ENCODE results near the gene FOXJ1. TPM values are rescaled to one million over a fixed set of nuclear protein-coding genes. Genes with fewer than 3 reads are reported as not detected.

FOXJ1 gene
- total RNA-seq, 1 donor from 2014 or later = 0.48 TPM

DNA sequence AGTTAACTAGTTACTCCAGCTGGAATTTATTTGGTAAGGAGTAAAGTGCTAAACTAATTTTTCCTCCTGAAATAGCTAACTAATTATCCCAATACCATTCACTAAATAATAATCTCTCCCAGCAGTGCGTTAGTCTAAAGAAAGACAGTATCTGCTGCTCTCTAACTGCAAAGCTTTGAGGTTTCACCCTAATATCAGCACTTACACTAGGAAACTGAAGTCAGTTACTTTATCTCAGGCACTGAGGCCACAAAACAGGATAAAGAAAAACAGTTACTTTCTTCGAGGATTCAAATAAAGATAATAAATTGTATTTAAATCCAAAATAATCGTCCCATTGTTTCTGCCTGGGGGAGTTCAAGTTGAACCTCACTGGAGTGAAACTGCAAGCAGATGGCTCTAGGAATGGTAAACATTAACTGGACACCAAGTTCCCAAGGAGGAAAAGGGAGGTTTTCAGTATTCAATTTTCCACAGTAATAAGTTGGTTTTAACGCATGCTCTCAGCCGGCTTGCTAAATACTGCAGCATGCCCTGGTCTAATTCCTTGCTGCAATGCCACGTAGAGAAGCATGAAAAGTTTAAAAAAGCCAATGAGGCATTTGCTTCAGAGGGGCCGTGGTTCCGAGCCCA, 20.0 kb upstream of the FOXJ1 start:
- peak; percentile 54 for DNase-seq (ENCODE audit: low spot score)

DNA sequence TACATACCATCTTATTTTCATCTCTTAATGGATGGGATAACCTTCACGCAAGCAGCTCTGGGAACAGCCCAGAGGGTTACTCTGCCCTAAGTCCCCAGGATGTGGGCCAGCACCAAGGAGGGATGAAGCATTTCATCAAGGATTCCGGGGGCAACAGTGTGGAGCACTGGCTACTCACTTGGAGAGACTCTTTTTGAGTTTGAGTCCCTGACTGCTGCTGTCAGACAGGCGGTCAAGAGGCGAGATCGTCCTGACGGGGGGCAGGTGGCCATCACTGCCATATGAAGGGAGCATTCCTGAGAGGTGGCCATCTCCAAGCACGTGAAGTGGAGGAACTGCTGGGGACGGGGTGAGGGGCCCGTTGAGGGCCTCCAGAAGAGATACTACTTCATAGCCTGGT, 18.1 kb upstream of the FOXJ1 start:
- no peak for DNase-seq (ENCODE audit: low spot score)

DNA sequence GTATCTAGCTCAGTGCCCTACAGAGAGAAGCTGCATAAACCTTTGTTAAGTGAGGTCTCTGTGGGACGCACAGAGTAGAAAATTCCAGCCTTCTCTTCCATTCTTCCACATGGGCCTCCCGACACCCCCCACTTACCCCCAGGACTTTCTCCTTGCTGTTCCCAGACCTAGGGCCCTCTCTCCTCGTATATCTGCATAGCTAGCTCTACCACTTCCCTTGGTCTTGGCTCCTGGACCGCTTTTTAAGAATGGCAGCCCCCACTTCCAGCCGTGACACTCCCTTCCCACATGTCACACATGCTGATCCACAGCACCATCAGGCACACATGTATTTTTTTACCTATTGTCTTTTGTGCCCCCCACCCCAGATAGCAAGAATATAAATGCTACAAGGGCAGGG, 16.7 kb upstream of the FOXJ1 start:
- no peak for DNase-seq (ENCODE audit: low spot score)

DNA sequence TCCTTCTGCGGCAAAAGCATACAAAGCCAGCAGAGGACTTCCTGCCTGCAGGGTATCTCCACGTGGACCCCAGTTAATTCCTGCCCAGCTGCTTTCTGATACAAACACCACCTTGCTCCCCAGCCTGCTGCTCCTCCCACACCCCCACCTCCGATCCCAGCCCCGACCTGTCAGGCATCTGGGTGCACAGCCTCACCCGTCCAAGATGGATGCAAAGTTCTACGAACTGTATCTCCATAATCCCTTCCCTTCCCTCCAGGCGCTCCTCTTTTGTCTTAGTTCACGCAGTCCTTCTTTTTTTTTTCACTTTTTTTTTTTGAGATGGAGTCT, 15.6 kb upstream of the FOXJ1 start:
- no peak for DNase-seq (ENCODE audit: low spot score)

DNA sequence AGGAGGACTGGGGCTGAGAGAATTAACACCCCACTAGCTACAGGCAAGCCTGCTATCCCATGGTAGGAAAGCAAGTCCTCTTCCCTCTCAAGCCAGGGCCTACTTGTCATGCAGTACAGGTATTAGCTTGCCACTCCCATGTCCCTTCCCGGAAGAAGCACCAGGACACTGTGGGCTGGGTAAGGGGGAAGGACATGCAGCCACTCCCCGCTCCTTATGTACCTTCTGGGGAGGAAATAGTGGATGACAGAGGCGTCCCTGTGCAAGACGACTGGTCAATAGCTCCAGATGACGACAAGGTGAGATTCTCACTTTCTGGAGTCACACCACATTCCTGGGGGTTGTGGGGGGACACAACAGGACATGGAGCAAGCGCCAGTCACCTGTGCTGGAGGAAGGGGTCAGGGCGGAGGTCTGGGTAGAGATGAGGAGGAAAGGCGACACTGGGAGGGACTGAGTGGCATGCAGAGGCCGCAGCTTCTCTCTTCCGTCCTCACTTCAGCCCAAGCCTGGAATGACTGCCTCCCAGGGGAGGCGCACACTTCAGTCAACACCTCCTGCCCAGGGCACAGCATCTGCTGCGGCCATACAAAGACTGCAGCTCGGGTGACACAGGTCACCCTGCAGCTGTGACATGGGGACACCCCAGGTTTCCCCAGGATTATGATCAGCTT, 15.1 kb upstream of the FOXJ1 start:
- DNase-seq (ENCODE audit: low spot score) = no peak

DNA sequence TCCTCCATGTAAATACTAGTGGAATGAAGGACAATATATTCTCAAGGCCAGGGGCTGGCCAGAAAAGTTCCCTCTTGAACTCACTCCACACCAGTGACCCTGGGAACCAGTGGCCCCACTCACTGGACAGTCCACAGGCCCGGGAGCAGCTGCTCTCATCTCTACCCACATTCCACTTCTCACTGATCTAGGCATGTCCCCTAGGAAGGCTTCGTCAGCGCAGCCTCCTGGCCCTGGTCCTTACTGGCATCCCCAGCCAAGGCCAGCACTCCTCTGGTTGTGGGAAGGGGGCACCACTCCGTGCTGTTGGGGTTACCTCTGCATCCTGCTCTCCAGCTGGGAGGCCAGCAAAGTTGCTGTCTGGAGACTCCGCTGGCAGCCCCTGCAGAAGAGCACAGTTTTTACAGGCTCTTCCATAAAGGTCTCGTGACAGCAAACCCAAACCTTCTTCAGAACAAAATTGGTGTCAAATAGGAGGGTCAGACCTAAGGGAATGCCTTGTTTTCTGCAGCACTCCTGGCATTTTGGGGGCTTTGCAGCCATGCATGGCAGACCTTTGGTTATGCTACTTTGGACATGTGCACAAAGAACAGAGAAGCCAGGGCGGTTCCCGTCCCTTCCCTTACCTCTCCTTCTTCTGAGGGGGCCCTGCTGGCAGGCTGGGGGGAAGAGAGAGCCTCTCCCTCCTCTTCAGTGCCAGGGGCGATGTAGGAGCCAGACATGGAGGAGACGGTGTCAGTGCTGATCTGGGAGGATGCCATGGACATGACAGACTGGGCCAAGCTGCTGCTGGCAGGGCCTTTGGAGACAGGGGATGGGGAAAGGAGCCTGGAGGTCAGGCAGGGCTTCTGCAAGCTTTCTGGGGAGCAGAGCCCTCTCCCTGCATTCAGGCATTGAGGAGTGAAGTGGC, 14.1 kb upstream of the FOXJ1 start:
- DNase-seq (ENCODE audit: low spot score) = no peak

DNA sequence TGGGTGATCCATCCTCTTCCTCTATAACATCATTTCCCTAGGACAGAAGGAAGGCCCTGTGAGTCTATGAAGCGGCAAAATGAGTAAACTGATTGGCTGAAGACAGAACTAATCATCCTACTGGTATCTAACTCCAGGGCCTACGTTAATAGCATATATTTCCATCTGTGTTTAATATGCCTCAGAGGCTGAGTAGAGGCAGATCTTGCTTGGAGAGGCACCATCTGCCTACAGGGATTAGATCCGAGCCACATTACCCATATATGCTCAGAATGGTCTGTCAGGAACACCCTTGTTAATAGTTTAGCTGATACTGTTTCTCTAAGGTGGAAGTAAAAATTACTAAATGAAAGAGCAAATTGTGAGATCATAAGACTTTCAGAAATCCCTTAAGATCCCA, 13.2 kb upstream of the FOXJ1 start:
- peak; percentile 88 for DNase-seq (ENCODE audit: low spot score)

DNA sequence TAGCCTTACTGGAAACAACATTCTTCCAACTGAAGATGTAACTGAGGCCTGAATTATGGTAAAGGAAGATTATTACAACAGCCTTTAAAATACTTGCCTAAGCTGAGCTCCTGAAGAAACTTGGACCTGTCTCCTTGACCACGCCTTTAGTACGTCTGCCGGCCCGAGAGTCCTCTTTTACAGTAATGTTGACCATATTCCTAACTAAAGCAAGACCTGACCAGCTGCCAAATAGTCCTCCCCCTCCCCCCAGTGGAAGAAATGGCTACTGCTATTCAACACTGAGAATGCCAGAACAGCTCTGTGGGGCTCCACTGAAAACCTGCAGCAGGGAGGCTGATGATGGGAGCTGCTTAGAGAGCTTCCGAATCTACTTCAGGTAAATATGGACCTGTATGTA, 12.6 kb upstream of the FOXJ1 start:
- peak; percentile 50 for DNase-seq (ENCODE audit: low spot score)

DNA sequence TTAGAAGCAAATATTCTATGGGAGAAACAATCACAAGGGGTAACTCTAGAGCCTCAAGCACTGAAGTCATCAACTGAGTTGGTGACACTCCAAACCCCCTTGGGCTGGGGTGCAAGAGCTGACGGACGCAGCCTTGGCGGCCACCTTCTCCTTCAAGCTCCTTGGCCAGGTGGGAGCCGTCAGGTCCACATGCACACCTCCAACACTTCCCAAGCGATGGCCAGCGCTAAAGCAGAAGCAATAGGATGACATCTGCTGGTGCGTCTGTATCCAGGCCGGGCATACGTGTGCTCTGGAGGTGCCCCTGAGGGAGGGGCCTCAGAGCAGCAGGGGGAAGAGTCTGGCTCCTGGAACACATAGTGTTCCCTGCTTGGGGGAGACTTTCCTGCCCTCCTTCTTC, 12.2 kb upstream of the FOXJ1 start:
- no peak for DNase-seq (ENCODE audit: low spot score)

DNA sequence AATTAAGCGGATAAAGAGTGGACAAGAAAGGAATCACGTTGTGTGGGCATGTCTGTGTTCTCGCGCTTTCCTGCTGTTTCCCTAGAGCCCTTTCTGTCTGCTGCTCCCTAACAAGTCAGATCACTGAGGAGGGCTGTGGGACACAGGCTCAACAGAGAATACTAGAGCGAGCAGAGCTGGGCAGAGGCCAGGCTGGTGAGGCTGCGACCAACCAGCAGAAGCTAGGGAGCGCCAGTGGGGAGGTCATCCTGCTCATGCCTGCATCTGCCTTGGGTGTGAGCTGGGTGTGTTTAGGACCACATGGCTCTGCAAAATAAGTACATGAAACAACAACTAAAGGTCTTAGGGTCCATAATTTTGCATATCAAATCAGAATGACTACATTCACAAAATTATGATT, 11.5 kb upstream of the FOXJ1 start:
- no peak for DNase-seq (ENCODE audit: low spot score)

DNA sequence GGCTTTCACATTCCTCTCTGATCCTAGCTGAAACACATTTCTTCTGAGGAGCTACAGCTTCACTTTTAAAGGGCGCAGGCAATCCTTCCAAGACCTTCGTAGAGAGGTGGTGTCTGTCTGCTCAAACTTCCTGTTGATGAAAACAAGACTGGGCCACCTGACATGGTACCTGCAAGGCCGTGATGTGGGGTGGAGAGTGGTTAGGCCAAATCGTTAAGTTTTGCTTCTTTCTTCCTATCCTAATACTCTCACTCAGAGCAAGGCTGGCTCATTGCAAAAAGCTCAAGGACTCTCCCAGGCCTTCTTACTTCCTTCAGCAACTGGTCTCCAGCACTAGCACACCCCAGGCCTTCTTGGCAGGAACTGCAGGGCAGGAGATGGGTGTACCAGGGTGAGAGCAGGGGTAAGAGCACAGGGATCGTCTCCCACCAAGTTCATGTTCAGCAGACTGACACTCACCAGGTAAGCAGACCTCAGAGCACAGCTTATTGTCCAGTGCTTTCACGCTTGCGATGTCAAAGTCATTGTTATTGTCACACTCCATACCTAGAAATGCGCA, 10.9 kb upstream of the FOXJ1 start:
- no peak for DNase-seq (ENCODE audit: low spot score)

DNA sequence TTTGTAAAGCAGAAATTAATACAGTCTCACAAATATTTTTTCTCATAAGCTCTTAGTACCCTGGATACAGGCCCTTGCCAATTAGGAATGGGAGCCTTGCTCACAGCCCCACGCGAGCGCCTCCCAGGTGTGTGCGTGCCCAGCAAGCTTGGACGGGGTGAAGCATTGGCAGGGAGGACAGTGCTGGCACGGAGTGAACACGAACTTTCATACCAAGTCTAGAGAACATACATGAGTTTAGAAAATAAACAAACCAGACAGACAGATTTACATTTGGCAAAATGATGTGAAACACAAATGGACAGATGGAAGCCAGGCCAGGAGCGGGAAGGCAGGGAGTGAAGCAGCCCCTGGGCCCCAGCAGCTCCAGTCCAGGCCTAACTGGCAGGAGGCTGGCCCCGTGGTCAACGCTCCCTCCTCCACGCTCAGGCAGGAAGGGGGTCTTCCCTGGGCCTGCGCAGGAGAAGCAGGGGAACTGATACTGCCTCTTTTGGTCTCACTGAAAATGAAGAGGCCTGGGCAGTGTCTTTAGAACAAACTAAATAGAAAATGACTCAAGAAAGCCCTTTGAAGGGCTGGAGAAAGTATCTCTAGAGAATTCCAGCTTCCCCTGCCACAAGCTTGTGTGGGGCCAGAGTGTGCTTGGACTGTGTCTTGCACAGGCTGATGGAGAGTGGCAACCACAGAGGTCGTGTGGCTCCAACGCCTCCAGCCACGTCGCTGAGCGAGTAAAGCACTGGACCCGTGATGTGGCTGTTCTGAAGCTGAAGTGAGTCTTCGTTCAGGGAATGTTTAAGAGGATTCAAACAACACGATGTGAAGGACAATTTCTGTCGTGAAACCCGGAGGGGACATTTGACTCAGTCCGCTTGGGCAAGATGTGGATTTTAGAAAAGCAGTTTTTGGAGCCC, 9.9 kb upstream of the FOXJ1 start:
- no peak for DNase-seq (ENCODE audit: low spot score)

DNA sequence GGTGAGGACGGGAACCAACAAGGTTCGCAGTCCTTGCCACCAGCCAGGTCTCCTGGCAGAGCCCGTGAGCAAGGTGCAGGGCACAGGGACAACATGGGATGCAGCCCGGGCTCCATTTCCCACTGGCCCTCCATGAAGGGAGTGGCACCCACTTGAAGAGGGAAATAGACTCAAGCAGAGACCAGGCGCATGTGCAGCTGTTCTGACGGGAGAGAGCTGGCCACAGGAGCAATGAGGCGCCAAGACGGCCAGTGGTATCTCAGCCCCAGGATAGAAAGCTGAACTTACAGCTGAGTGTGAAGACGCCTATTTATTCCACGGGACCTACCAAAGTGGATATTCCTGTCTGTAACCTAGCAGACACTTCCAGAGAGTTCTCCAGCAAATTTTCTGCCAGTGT, 8.2 kb upstream of the FOXJ1 start:
- no peak for DNase-seq (ENCODE audit: low spot score)

DNA sequence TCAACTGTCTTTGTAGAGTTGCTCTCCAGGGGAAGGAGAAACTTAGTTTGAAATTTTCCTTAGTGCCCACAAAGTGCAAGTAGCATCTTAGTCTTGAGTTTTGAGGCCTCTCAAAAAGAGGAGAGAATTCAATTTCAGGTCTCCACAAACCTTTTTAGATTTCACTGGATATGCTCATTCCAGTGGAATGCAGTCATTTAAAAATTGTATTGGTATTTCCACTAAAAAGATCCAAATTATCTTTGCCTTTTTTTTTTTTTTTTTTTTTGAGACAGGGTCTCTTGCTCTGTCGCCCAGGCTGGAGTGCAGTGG, 6.9 kb upstream of the FOXJ1 start:
- no peak for DNase-seq (ENCODE audit: low spot score)

DNA sequence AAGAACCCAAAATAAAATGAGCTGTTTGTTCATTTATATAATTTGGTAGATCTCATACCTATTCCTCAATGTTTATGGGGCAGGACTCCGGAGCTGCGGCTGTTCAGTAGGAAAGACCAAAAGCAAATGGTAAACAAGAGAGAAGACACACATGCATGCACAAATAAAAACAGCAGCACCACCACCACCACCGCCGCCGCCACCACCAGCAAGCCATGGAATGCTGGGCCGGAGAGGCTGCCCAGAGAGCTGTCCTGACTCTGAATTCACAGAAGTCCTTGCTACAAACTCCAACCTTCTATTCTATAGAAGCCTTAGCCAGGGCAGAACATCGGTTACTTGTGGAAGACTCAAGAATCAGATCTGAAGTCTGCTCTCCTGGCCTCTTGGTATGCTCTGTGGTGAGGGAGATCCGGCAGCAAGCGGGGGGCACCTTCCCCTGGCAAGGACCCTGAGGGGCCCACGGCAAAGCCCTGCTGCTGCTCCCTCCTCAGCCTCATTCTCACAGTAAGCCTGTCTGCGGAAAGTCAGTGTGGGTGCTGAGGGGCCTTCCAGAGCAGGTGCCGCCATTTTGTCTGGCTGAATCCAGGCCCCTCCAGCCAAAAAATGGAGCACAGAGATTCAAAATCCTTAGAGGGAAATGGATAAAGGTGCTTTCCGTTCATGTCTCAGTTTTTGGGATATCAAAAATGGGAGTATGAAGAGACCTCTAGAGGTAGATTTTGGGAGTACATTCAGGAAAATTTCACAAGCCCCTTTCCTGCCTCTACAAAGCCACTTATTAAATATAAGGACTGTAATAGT, 6.4 kb upstream of the FOXJ1 start:
- peak; percentile 48 for DNase-seq (ENCODE audit: low spot score)

DNA sequence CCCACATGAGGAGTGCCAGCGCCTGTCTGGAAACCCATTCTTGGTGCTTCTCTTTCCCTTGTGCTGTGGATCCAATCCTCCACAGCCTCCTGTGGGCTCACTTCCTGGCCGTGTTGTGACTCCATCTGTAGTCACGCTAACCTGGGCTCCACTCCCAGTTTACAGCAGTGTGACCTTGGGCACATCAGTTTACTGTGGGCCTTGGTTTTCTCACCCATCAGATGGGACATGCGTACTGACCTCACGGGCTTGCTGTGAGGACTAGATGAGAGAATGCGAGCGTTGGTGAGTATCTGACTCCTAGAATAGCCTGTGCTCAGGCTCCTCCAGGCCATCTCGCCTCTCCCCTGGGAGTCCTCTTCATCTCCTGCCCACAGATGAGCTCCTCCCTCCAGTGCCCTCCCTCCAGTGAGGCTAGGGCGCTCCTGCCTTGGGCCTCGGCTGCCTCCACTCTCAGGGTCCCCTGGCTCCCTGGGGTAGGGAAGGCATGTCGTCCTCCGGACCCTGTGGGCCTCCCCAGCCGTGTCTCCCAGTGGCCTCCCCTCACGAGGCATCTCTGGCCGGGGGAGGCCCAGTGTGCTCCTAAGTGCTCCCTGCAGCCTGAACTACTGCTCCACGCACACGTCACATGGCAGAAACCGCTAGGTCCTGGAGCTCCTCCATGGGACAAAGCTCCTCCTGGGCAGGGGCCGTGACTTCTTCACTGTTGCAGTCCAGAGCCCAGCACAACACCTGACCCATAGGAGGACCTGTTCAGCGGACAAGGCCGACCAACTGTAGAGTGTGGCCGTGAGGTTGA, 5.2 kb upstream of the FOXJ1 start:
- DNase-seq (ENCODE audit: low spot score) = no peak

DNA sequence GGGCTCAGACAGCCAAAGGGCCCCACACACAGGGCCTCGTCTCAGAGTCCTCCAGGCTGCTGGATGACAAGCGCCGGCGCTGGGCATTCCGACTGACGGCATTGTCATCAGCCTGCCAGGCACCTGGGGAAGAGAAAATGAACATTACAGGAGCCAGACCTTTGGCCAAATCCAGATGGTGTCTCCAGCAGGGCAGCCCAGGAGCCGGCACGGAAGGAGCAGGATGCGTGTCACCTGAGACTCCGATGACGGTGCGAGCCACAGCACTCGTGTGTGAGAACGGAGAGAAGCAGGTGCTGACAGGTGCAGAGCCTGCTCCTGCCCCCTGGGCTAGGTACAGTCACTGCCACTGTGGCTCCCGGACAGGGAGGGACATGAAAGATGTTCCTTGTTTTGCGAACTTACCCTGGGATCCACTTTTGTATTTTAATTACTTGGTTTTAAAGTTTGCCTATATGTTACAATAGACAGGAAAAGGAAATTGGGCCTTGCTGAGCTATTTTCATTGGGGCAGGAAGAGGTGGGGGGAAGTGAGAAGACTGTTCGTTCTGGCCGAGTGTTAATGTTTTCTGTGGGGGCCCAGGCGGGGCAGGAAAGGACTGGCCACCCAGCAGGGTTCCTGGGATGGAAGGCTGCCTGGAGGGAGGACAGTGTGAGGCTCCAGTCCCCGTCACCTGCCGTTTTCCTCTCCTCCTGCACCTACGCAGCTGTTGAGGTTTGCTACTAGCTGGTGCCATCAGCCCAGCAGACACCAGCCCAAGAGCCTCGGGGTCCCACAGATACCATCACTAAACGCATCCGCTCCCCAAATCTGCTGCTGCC, 4.4 kb upstream of the FOXJ1 start:
- DNase-seq (ENCODE audit: low spot score) = no peak

DNA sequence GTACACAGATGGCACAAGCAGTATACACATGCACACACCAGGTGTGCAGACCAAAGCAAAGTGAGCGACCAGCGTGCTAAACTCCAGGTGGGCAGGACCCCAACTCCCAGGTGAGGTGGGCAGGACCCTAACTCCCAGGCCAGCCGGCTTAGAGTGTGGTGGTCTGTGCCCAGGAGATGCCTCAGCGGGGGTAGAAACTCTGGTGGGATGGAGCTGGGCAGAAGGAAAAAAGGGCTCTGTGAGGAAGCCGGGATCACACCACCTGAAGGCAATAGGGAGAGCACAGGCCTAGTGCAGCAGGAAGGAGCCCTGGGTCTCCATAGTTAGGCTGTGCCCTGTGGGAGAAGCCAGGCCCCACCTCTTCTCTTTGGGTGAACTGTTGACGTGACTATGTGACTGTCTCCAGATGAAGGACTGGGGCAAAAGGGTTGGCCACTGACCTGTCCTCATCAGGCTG, 1.6 kb upstream of the FOXJ1 start:
- DNase-seq (ENCODE audit: low spot score) = no peak

DNA sequence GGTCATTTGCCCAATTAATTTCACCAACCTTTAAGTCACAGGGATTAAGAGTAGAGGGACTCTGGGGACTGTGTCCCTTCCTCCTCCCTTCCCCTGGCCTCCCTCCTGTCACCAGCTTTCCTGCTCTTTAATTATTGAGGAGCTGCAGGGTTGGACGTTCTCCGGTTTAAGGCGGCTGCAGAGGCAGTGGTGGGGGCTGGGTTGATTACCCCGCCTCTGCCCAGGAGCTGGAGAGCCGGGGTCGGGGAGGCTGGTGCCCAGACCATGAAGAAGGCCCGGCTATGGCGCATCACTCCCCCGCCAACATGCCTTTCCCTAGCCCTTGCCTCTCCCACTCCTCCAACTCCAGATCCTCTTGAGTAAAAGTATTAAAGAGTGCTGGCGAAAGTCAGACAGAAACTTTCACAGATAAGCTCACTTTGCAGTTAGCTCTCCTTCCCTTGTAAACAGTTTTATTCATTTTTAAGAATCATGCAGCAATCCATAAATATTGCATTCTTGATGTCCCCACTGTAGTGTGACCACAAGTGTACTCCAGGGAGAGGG, 1.1 kb upstream of the FOXJ1 start:
- DNase-seq (ENCODE audit: low spot score) = no peak

Measured in umbilical cord (tissue), 2 donors.